Liver (tissue), 9 donors: ENCODE measurements around the gene FADS1. TPM values are rescaled to one million over a fixed set of nuclear protein-coding genes. Genes with fewer than 3 reads are reported as not detected.

Experiments used
- DNase-seq: peaks from one replicate; pipeline ENCODE4 v3.0.0-alpha.2; 2017; ENCODE audit warnings: low spot score
- H3K27ac ChIP-seq, 2 donors: one replicate each; pipeline ENCODE4 v1.7.0; 2013; ENCODE audit warnings: inconsistent platforms in 2 of 2, low read length in 2 of 2, control low read depth in 1 of 2, low read depth in 1 of 2, mild to moderate bottlenecking in 1 of 2
- H3K27me3 ChIP-seq, 4 donors: one replicate each; pipeline versions ENCODE4 v1.6.1 to v1.7.0; 2013; ENCODE audit warnings: low read length in 3 of 4, inconsistent platforms in 1 of 4, mild to moderate bottlenecking in 1 of 4, moderate library complexity in 1 of 4; ENCODE audit not compliant: control insufficient read depth in 4 of 4, insufficient read depth in 4 of 4
- H3K36me3 ChIP-seq, 4 donors: one replicate each; pipeline versions ENCODE4 v1.6.1 to v1.7.0; 2013; ENCODE audit warnings: low read length in 3 of 4, mild to moderate bottlenecking in 3 of 4, low read depth in 1 of 4, moderate library complexity in 1 of 4; ENCODE audit not compliant: control insufficient read depth in 4 of 4, insufficient read depth in 3 of 4
- H3K4me1 ChIP-seq, 4 donors: one replicate each; pipeline versions ENCODE4 v1.6.1 to v1.7.0; 2013; ENCODE audit warnings: low read length in 3 of 4, mild to moderate bottlenecking in 3 of 4, moderate library complexity in 1 of 4; ENCODE audit not compliant: control insufficient read depth in 4 of 4, insufficient read depth in 4 of 4
- H3K4me3 ChIP-seq, 3 donors: one replicate each; pipeline versions ENCODE4 v1.6.1 to v1.7.0; 2013; ENCODE audit warnings: low read length in 3 of 3, control low read depth in 1 of 3, low read depth in 1 of 3, mild to moderate bottlenecking in 1 of 3
- H3K9ac ChIP-seq, 2 donors: one replicate each; pipeline ENCODE4 v1.7.0; 2013; ENCODE audit warnings: low read length in 2 of 2, mild to moderate bottlenecking in 2 of 2, moderate library complexity in 2 of 2, control low read depth in 1 of 2, low read depth in 1 of 2
- H3K9me3 ChIP-seq, 4 donors: one replicate each; pipeline versions ENCODE4 v1.6.1 to v1.7.0; 2013; ENCODE audit warnings: low read length in 3 of 4; ENCODE audit not compliant: control insufficient read depth in 4 of 4
- EGR1 ChIP-seq, 2 donors: IDR thresholded peaks; 2 replicates each; pipeline ENCODE4 v1.6.1; 2016 to 2018; ENCODE audit warnings: antibody characterized with exemption in 2 of 2, low read depth in 2 of 2
- FOXA1 ChIP-seq: IDR thresholded peaks from 2 replicates; pipeline ENCODE4 v1.6.1; 2016; ENCODE audit warnings: antibody characterized with exemption
- HNF4A ChIP-seq, 2 donors: conservative IDR thresholded peaks; 2 replicates each; pipeline ENCODE4 v1.6.1; 2016; ENCODE audit warnings: antibody characterized with exemption in 2 of 2, mild to moderate bottlenecking in 2 of 2
- JUND ChIP-seq, 2 donors: IDR thresholded peaks; 2 replicates each; pipeline ENCODE4 v1.6.1; 2016; ENCODE audit warnings: antibody characterized with exemption in 2 of 2
- RXRA ChIP-seq, 2 donors: IDR thresholded peaks; 2 replicates each; pipeline ENCODE4 v1.6.1; 2017 to 2018; ENCODE audit warnings: antibody characterized with exemption in 2 of 2, mild to moderate bottlenecking in 1 of 2
- SP1 ChIP-seq: IDR thresholded peaks from 2 replicates; pipeline ENCODE4 v1.6.1; 2018; ENCODE audit warnings: antibody characterized with exemption, mild to moderate bottlenecking
- WGBS: extraction: QIAGEN DNeasy Blood & Tissue Kit; methylation state at CpG from one replicate; pipeline ENCODE4 v1.1.7; 2013; 5-methylcytosine and 5-hydroxymethylcytosine counted together
- polyA plus RNA-seq, 2 donors: library from polyadenylated mRNA; stranded (reverse) in 1 of 2; unstranded in 1 of 2; fragments of 200-250 nt in 1 of 2; fragments of >200 nt in 1 of 2; fragmentation: Nextera tagmentation in 1 of 2; extraction: Ambion mirVana in 1 of 2; gene quantifications; one replicate each; pipeline versions ENCODE4 v1.2.1 to v1.2.3, GENCODE V29; 2013 to 2015
- total RNA-seq, 2 donors: library from RNA; depleted of rRNA; stranded (reverse); fragments of >200 nt; gene quantifications; one replicate each; pipeline ENCODE4 v1.2.3, GENCODE V29; 2014
- TF ChIP-seq, protein P1 (sequence below): IDR thresholded peaks from 2 replicates; pipeline ENCODE4 v1.6.1; 2016; ENCODE audit warnings: antibody characterized with exemption
- donor health status: healthy.
- donor health status: healthy.
- donor health status: healthy.
- donor health status: healthy.
- donor health status: healthy.

The FADS1 gene
- total and polyA plus RNA-seq, 4 donors, result 16.8 to 137 (median 58.7) TPM

- TF ChIP-seq, protein P1, sequence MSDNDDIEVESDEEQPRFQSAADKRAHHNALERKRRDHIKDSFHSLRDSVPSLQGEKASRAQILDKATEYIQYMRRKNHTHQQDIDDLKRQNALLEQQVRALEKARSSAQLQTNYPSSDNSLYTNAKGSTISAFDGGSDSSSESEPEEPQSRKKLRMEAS, result no peak
Observed at GRCh38 chr11:61769946-61770683, 46.7 kb downstream of the FADS1 start (continued).

GRCh38 chr11:61769169-61769920 is 47.5 kb downstream of the FADS1 start:
- Histone ChIP-seq H3K9ac (no peak overlapping the region), H3K9me3 (no peaks in the 10 kb centered on the region), H3K27me3 (no peaks in the 10 kb centered on the region), H3K4me3 (no peak overlapping the region), H3K4me1 (peaks cover 16 to 55% (median 40%) of the 10 kb centered on the region in 4 donors), H3K27ac (peak overlapping the region; percentile 13 to 74), H3K36me3 (no peaks in the 10 kb centered on the region)
- no peak for TF ChIP-seq JUND (IDR thresholded peaks at IDR 0.05)
- WGBS, result 76% methylated on average over 33 of the region's 33 CpGs
- no peak for DNase-seq

DNA sequence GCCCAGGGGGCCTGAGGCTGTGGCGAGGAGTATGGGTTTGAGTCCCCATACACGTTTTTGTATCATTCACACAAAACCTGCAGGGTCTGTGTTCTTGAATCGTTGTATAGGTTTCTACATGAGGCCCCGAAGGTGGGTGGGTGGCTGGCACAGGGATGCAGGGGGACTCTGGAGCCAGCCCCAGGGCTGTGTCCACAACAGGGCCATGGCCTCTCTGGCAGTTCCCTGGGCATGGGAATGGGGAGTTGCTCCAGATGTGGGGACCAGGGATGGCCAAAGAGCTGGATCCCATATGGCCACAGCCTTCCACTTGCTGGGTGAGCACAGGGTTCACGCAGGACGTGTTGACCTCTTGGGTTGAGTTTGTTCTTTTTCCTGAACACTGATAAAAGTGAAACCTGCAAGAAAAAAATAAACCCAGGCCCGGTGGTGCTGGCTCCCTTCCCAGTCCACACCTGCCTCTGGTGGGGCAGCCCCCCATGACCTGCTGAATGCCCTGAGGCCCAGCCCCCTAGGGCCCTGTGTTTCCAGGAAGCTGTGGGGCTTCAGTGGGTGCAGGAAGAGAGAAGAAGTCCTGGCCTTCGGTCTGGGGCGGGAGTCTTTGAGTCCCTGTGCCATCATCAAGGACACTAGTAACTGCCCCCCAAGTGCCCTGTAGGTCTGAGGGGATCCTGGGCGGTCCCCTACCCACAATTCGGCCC is 48.3 kb downstream of the FADS1 start:
- H3K9ac ChIP-seq, result no peak overlapping the region
- TF ChIP-seq RXRA (IDR thresholded peaks at IDR 0.05), result peak; percentile 8 to 39
- no peak for TF ChIP-seq FOXA1
- H3K4me1 ChIP-seq, result peaks cover 18 to 58% (median 41%) of the 10 kb centered on the region in 4 donors
- H3K9me3 ChIP-seq, result no peaks in the 10 kb centered on the region
- peak overlapping the region; percentile 13 to 74 for H3K27ac ChIP-seq
- H3K4me3 ChIP-seq, result no peak overlapping the region
- H3K36me3 ChIP-seq, result no peaks in the 10 kb centered on the region
- DNase-seq, result no peak
- H3K27me3 ChIP-seq, result no peaks in the 10 kb centered on the region
- WGBS, result 67% methylated on average over 11 of the region's 11 CpGs

GRCh38 chr11:61766353-61766841 is 50.4 kb downstream of the FADS1 start:
- no peak for DNase-seq
- H3K4me3 ChIP-seq, result no peak overlapping the region
- H3K9me3 ChIP-seq, result no peaks in the 10 kb centered on the region
- no peak for TF ChIP-seq FOXA1
- TF ChIP-seq, protein P1, result no peak
- peak; percentile 40 to 51 for TF ChIP-seq HNF4A (conservative IDR thresholded peaks at IDR 0.05)
- TF ChIP-seq RXRA (IDR thresholded peaks at IDR 0.05), result peak; percentile 70 to 75
- TF ChIP-seq SP1, result peak; percentile 50
- no peak for TF ChIP-seq JUND (IDR thresholded peaks at IDR 0.05)
- TF ChIP-seq EGR1 (IDR thresholded peaks at IDR 0.05; ENCODE audit: low read depth in 2 of 2), result no peak
- H3K36me3 ChIP-seq, result no peaks in the 10 kb centered on the region
- H3K27me3 ChIP-seq, result no peaks in the 10 kb centered on the region
- no peak overlapping the region for H3K9ac ChIP-seq
- peak overlapping the region; percentile 81 to 98 for H3K27ac ChIP-seq
- WGBS, result 50% methylated on average over 13 of the region's 13 CpGs
- peaks cover 18 to 48% (median 32%) of the 10 kb centered on the region in 4 donors for H3K4me1 ChIP-seq
